Large intestine (tissue), 3 donors: ENCODE measurements around the gene C22orf23. TPM values are rescaled to one million over a fixed set of nuclear protein-coding genes. Genes with fewer than 3 reads are reported as not detected.
A peak's percentile ranks its signal among the peaks of the same experiment; 100 is the strongest.

Experiments
- DNase-seq, 2 donors: peaks; one replicate each; pipeline versions ENCODE4 v3.0.0 to v3.0.0-alpha.2; 2013
- H3K27ac ChIP-seq: one replicate; pipeline ENCODE4 v1.5.1; 2013; ENCODE audit warnings: low read length
- H3K27me3 ChIP-seq: 2 replicates; pipeline ENCODE4 v1.6.1; 2013; ENCODE audit warnings: low read length; ENCODE audit not compliant: control insufficient read depth, insufficient read depth
- H3K36me3 ChIP-seq: 2 replicates; pipeline ENCODE4 v1.6.1; 2013; ENCODE audit warnings: low read length; ENCODE audit not compliant: control insufficient read depth, insufficient read depth
- H3K4me1 ChIP-seq: one replicate; pipeline ENCODE4 v1.6.1; 2013; ENCODE audit warnings: low read length; ENCODE audit not compliant: control insufficient read depth, insufficient read depth
- H3K4me3 ChIP-seq: one replicate; pipeline ENCODE4 v1.5.1; 2013; ENCODE audit warnings: low read length
- H3K9me3 ChIP-seq: one replicate; pipeline ENCODE4 v1.6.1; 2013; ENCODE audit warnings: mild to moderate bottlenecking, low read depth, low read length, moderate library complexity; ENCODE audit not compliant: control insufficient read depth
- WGBS: methylation state at CpG from one replicate; pipeline ENCODE4 v1.1.5; 2013; ENCODE audit warnings: low lambda C conversion rate; ENCODE audit not compliant: insufficient coverage; 5-methylcytosine and 5-hydroxymethylcytosine counted together
- polyA plus RNA-seq: library from polyadenylated mRNA; unstranded; fragments of 120-200 nt; gene quantifications from one replicate; pipeline ENCODE4 v1.2.1, GENCODE V29; 2013

C22orf23 gene
- polyA plus RNA-seq, 1 donor = 0.73 TPM

- H3K36me3 ChIP-seq = no peaks in the 10 kb centered on the region
- no peak overlapping the region for H3K27ac ChIP-seq
- no peak overlapping the region for H3K4me3 ChIP-seq
- H3K27me3 ChIP-seq = no peaks in the 10 kb centered on the region
- no peaks in the 10 kb centered on the region for H3K4me1 ChIP-seq
- WGBS = no CpG with 5 or more reads among the region's 6 CpGs
- H3K9me3 ChIP-seq = no peaks in the 10 kb centered on the region
- DNase-seq = no peak
Observed at GRCh38 chr22:37991731-37992442, 38.5 kb upstream of the C22orf23 start.

- H3K9me3 ChIP-seq = no peaks in the 10 kb centered on the region
- no peak for DNase-seq
- no peak overlapping the region for H3K27ac ChIP-seq
- H3K4me1 ChIP-seq = no peaks in the 10 kb centered on the region
- WGBS = no CpG with 5 or more reads among the region's 7 CpGs
- H3K27me3 ChIP-seq = no peaks in the 10 kb centered on the region
- no peaks in the 10 kb centered on the region for H3K36me3 ChIP-seq
- H3K4me3 ChIP-seq = no peak overlapping the region
Observed at GRCh38 chr22:37990862-37991261, 37.5 kb upstream of the C22orf23 start.

GRCh38 chr22:37990301-37990700 lies 36.9 kb upstream of the C22orf23 start:
- H3K9me3 ChIP-seq = no peaks in the 10 kb centered on the region
- no peak for DNase-seq
- WGBS = no CpG with 5 or more reads among the region's 5 CpGs
- no peak overlapping the region for H3K27ac ChIP-seq
- no peaks in the 10 kb centered on the region for H3K27me3 ChIP-seq
- no peak overlapping the region for H3K4me3 ChIP-seq
- no peaks in the 10 kb centered on the region for H3K4me1 ChIP-seq
- H3K36me3 ChIP-seq = no peaks in the 10 kb centered on the region

GRCh38 chr22:37989146-37990045 lies 36.0 kb upstream of the C22orf23 start:
- DNase-seq = no peak
- Histone ChIP-seq H3K27ac (no peak overlapping the region), H3K4me3 (no peak overlapping the region), H3K36me3 (no peaks in the 10 kb centered on the region), H3K9me3 (no peaks in the 10 kb centered on the region), H3K4me1 (no peaks in the 10 kb centered on the region), H3K27me3 (no peaks in the 10 kb centered on the region)
- WGBS = no CpG with 5 or more reads among the region's 14 CpGs

GRCh38 chr22:37986371-37986770 lies 33.0 kb upstream of the C22orf23 start:
- Histone ChIP-seq H3K27me3 (peaks cover 16% of the 10 kb centered on the region), H3K9me3 (peaks cover 6% of the 10 kb centered on the region), H3K27ac (no peak overlapping the region), H3K4me1 (peaks cover 17% of the 10 kb centered on the region), H3K36me3 (no peaks in the 10 kb centered on the region), H3K4me3 (no peak overlapping the region)
- no CpG with 5 or more reads among the region's 7 CpGs for WGBS
- no peak for DNase-seq

GRCh38 chr22:37985751-37986281 lies 32.4 kb upstream of the C22orf23 start:
- Histone ChIP-seq H3K4me3 (no peak overlapping the region), H3K4me1 (peaks cover 23% of the 10 kb centered on the region), H3K36me3 (no peaks in the 10 kb centered on the region), H3K27me3 (peaks cover 16% of the 10 kb centered on the region), H3K9me3 (peaks cover 6% of the 10 kb centered on the region), H3K27ac (no peak overlapping the region)
- no CpG with 5 or more reads among the region's 27 CpGs for WGBS
- DNase-seq = no peak

GRCh38 chr22:37985050-37985585 lies 31.7 kb upstream of the C22orf23 start:
- H3K27ac ChIP-seq = no peak overlapping the region
- H3K4me1 ChIP-seq = peaks cover 27% of the 10 kb centered on the region
- no peak overlapping the region for H3K4me3 ChIP-seq
- no peaks in the 10 kb centered on the region for H3K36me3 ChIP-seq
- no peak for DNase-seq
- H3K27me3 ChIP-seq = peaks cover 16% of the 10 kb centered on the region
- peaks cover 6% of the 10 kb centered on the region for H3K9me3 ChIP-seq
- WGBS = no CpG with 5 or more reads among the region's 9 CpGs

- Histone ChIP-seq H3K27me3 (peaks cover 16% of the 10 kb centered on the region), H3K9me3 (peaks cover 6% of the 10 kb centered on the region), H3K4me3 (no peak within 1 kb of the TSS), H3K36me3 (no peaks in the 10 kb centered on the region), H3K27ac (no peak within 1 kb of the TSS), H3K4me1 (peaks cover 27% of the 10 kb centered on the region)
- DNase-seq = no peak
- WGBS = no CpG with 5 or more reads among the region's 42 CpGs
Observed at GRCh38 chr22:37983860-37984791, 30.7 kb upstream of the C22orf23 start, which contains the start of gene SOX10. Gene SOX10, minus strand, starts transcription at chr22:37984555. Its CDS starts 771 bp downstream, at chr22:37983784.

- H3K9me3 ChIP-seq = peaks cover 6% of the 10 kb centered on the region
- H3K36me3 ChIP-seq = no peaks in the 10 kb centered on the region
- no peak for DNase-seq
- H3K4me3 ChIP-seq = peak overlapping the region; percentile 11
- peaks cover 16% of the 10 kb centered on the region for H3K27me3 ChIP-seq
- WGBS = no CpG with 5 or more reads among the region's 84 CpGs
- H3K27ac ChIP-seq = peak overlapping the region; percentile 69
- peaks cover 27% of the 10 kb centered on the region for H3K4me1 ChIP-seq
Observed at GRCh38 chr22:37982938-37983859, 29.8 kb upstream of the C22orf23 start.
